Memory B cell (primary cell): ENCODE results near the gene CCNH.

Experiments used
- ATAC-seq: fragments of 150-1000 bp; cut with Tn5 transposase; 2 replicates; pipeline ENCODE4 v1.10.0; 2021; ENCODE audit warnings: low read depth, mild to moderate bottlenecking, moderate library complexity
- DNase-seq, 2 donors: peaks; one replicate each; pipeline ENCODE4 v3.0.0; 2022; ENCODE audit warnings: low spot score in 2 of 2
- H3K27ac Mint-ChIP-seq: one replicate; pipeline ENCODE4 v1.8.0; 2022; ENCODE audit warnings: mild to moderate bottlenecking, moderate library complexity, mixed read lengths
- H3K27me3 Mint-ChIP-seq: one replicate; pipeline ENCODE4 v1.8.0; 2022; ENCODE audit warnings: mixed read lengths
- H3K36me3 Mint-ChIP-seq: one replicate; pipeline ENCODE4 v1.8.0; 2022; ENCODE audit warnings: mild to moderate bottlenecking, mixed read lengths
- H3K4me1 Mint-ChIP-seq: one replicate; pipeline ENCODE4 v1.8.0; 2022; ENCODE audit warnings: mixed read lengths
- H3K4me3 Mint-ChIP-seq: one replicate; pipeline ENCODE4 v1.8.0; 2022; ENCODE audit warnings: mild to moderate bottlenecking, moderate library complexity, mixed read lengths
- H3K9me3 Mint-ChIP-seq: one replicate; pipeline ENCODE4 v1.8.0; 2022; ENCODE audit warnings: mixed read lengths

The CCNH gene

GRCh38 chr5:87393331-87393730 lies 19.4 kb downstream of the CCNH start:
- Mint-ChIP-seq H3K4me3 (no peak overlapping the region), H3K27me3 (no peaks in the 10 kb centered on the region), H3K27ac (no peak overlapping the region), H3K4me1 (no peaks in the 10 kb centered on the region), H3K9me3 (no peaks in the 10 kb centered on the region), H3K36me3 (peaks cover 24% of the 10 kb centered on the region)
- DNase-seq (no peak), ATAC-seq (no peak)

- H3K36me3 Mint-ChIP-seq: peaks cover 24% of the 10 kb centered on the region
- H3K9me3 Mint-ChIP-seq: no peaks in the 10 kb centered on the region
- DNase-seq: no peak
- peak overlapping the region; percentile 1 for H3K27ac Mint-ChIP-seq
- no peak overlapping the region for H3K4me3 Mint-ChIP-seq
- ATAC-seq: no peak
- no peaks in the 10 kb centered on the region for H3K27me3 Mint-ChIP-seq
- no peaks in the 10 kb centered on the region for H3K4me1 Mint-ChIP-seq
Measured at GRCh38 chr5:87392801-87393200, 19.9 kb downstream of the CCNH start.

- ATAC-seq (no peak), DNase-seq (no peak)
- no peak overlapping the region for H3K4me3 Mint-ChIP-seq
- no peaks in the 10 kb centered on the region for H3K9me3 Mint-ChIP-seq
- peak overlapping the region; percentile 1 for H3K27ac Mint-ChIP-seq
- H3K36me3 Mint-ChIP-seq: peaks cover 24% of the 10 kb centered on the region
- no peaks in the 10 kb centered on the region for H3K4me1 Mint-ChIP-seq
- no peaks in the 10 kb centered on the region for H3K27me3 Mint-ChIP-seq
Measured at GRCh38 chr5:87392170-87392569, 20.6 kb downstream of the CCNH start.

GRCh38 chr5:87390576-87391199 lies 22.0 kb downstream of the CCNH start:
- no peak for DNase-seq
- no peaks in the 10 kb centered on the region for H3K27me3 Mint-ChIP-seq
- H3K9me3 Mint-ChIP-seq: no peaks in the 10 kb centered on the region
- no peak for ATAC-seq
- H3K27ac Mint-ChIP-seq: no peak overlapping the region
- peaks cover 26% of the 10 kb centered on the region for H3K36me3 Mint-ChIP-seq
- no peaks in the 10 kb centered on the region for H3K4me1 Mint-ChIP-seq
- no peak overlapping the region for H3K4me3 Mint-ChIP-seq

- no peaks in the 10 kb centered on the region for H3K27me3 Mint-ChIP-seq
- H3K4me3 Mint-ChIP-seq: no peak overlapping the region
- H3K9me3 Mint-ChIP-seq: no peaks in the 10 kb centered on the region
- H3K36me3 Mint-ChIP-seq: peaks cover 23% of the 10 kb centered on the region
- ATAC-seq (no peak), DNase-seq (no peak)
- H3K27ac Mint-ChIP-seq: peak overlapping the region; percentile 74
- H3K4me1 Mint-ChIP-seq: no peaks in the 10 kb centered on the region
Measured at GRCh38 chr5:87390075-87390474, 22.7 kb downstream of the CCNH start.

- no peak for ATAC-seq
- Mint-ChIP-seq H3K27me3 (no peaks in the 10 kb centered on the region), H3K27ac (peak overlapping the region; percentile 74), H3K9me3 (no peaks in the 10 kb centered on the region), H3K4me1 (no peaks in the 10 kb centered on the region), H3K4me3 (no peak overlapping the region), H3K36me3 (peaks cover 20% of the 10 kb centered on the region)
- no peak for DNase-seq
Measured at GRCh38 chr5:87389296-87390034, 23.3 kb downstream of the CCNH start.

GRCh38 chr5:87388129-87388528 lies 24.6 kb downstream of the CCNH start:
- H3K27me3 Mint-ChIP-seq: no peaks in the 10 kb centered on the region
- H3K4me1 Mint-ChIP-seq: no peaks in the 10 kb centered on the region
- DNase-seq: no peak
- peaks cover 21% of the 10 kb centered on the region for H3K36me3 Mint-ChIP-seq
- H3K27ac Mint-ChIP-seq: no peak overlapping the region
- H3K4me3 Mint-ChIP-seq: no peak overlapping the region
- no peak for ATAC-seq
- H3K9me3 Mint-ChIP-seq: no peaks in the 10 kb centered on the region

GRCh38 chr5:87385802-87386201 lies 26.9 kb downstream of the CCNH start:
- no peak for DNase-seq
- ATAC-seq: no peak
- H3K36me3 Mint-ChIP-seq: peaks cover 11% of the 10 kb centered on the region
- no peak overlapping the region for H3K27ac Mint-ChIP-seq
- H3K9me3 Mint-ChIP-seq: no peaks in the 10 kb centered on the region
- H3K4me1 Mint-ChIP-seq: no peaks in the 10 kb centered on the region
- H3K4me3 Mint-ChIP-seq: no peak overlapping the region
- no peaks in the 10 kb centered on the region for H3K27me3 Mint-ChIP-seq

GRCh38 chr5:87383216-87383615 lies 29.5 kb downstream of the CCNH start:
- no peaks in the 10 kb centered on the region for H3K27me3 Mint-ChIP-seq
- no peak overlapping the region for H3K4me3 Mint-ChIP-seq
- H3K9me3 Mint-ChIP-seq: no peaks in the 10 kb centered on the region
- H3K4me1 Mint-ChIP-seq: no peaks in the 10 kb centered on the region
- H3K36me3 Mint-ChIP-seq: peaks cover 8% of the 10 kb centered on the region
- ATAC-seq (no peak), DNase-seq (no peak)
- no peak overlapping the region for H3K27ac Mint-ChIP-seq

GRCh38 chr5:87382224-87382623 lies 30.5 kb downstream of the CCNH start:
- H3K4me3 Mint-ChIP-seq: no peak overlapping the region
- H3K36me3 Mint-ChIP-seq: peaks cover 8% of the 10 kb centered on the region
- DNase-seq (no peak), ATAC-seq (no peak)
- no peaks in the 10 kb centered on the region for H3K4me1 Mint-ChIP-seq
- no peaks in the 10 kb centered on the region for H3K27me3 Mint-ChIP-seq
- H3K9me3 Mint-ChIP-seq: no peaks in the 10 kb centered on the region
- no peak overlapping the region for H3K27ac Mint-ChIP-seq

GRCh38 chr5:87372705-87373104 lies 40.0 kb downstream of the CCNH start:
- DNase-seq (no peak), ATAC-seq (no peak)
- peaks cover 13% of the 10 kb centered on the region for H3K36me3 Mint-ChIP-seq
- H3K4me3 Mint-ChIP-seq: no peak overlapping the region
- H3K27ac Mint-ChIP-seq: no peak overlapping the region
- no peaks in the 10 kb centered on the region for H3K4me1 Mint-ChIP-seq
- H3K9me3 Mint-ChIP-seq: no peaks in the 10 kb centered on the region
- H3K27me3 Mint-ChIP-seq: no peaks in the 10 kb centered on the region

GRCh38 chr5:87369431-87369830 lies 43.3 kb downstream of the CCNH start:
- H3K27me3 Mint-ChIP-seq: no peaks in the 10 kb centered on the region
- peaks cover 12% of the 10 kb centered on the region for H3K36me3 Mint-ChIP-seq
- H3K4me3 Mint-ChIP-seq: no peak overlapping the region
- no peaks in the 10 kb centered on the region for H3K9me3 Mint-ChIP-seq
- no peak for ATAC-seq
- no peak overlapping the region for H3K27ac Mint-ChIP-seq
- no peak for DNase-seq
- no peaks in the 10 kb centered on the region for H3K4me1 Mint-ChIP-seq

GRCh38 chr5:87368601-87369000 lies 44.1 kb downstream of the CCNH start:
- Mint-ChIP-seq H3K9me3 (no peaks in the 10 kb centered on the region), H3K27ac (no peak overlapping the region), H3K36me3 (peaks cover 12% of the 10 kb centered on the region), H3K4me3 (no peak overlapping the region), H3K4me1 (no peaks in the 10 kb centered on the region), H3K27me3 (no peaks in the 10 kb centered on the region)
- DNase-seq (no peak), ATAC-seq (no peak)

GRCh38 chr5:87367243-87367642 lies 45.5 kb downstream of the CCNH start:
- Mint-ChIP-seq H3K27me3 (no peaks in the 10 kb centered on the region), H3K36me3 (peaks cover 8% of the 10 kb centered on the region), H3K9me3 (no peaks in the 10 kb centered on the region), H3K4me1 (no peaks in the 10 kb centered on the region), H3K4me3 (no peak overlapping the region), H3K27ac (no peak overlapping the region)
- DNase-seq: no peak
- ATAC-seq: no peak
